ENCODE results near the gene KRTAP4-9. TPM values are rescaled to one million over a fixed set of nuclear protein-coding genes. Genes with fewer than 3 reads are reported as not detected.
"Not testable (repeated sequence)": the region's sequence is repeated elsewhere in the genome, so short reads cannot be mapped to it uniquely, and the experiment has no call there.

KRTAP4-9 gene
- polyA plus RNA-seq, 1 donor from 2014 or later: not detected

- Histone ChIP-seq H3K27ac (ENCODE audit: low read length) (no peak overlapping the region), H4K20me1 (ENCODE audit: insufficient read depth) (no peaks in the 10 kb centered on the region), H3K36me3 (ENCODE audit: insufficient read depth, low read length) (no peaks in the 10 kb centered on the region), H3F3A (ENCODE audit: insufficient read depth, low read length, poor library complexity, severe bottlenecking) (no peaks in the 10 kb centered on the region), H2AFZ (ENCODE audit: low read depth, low read length) (no peak overlapping the region), H3K4me2 (ENCODE audit: low read length) (no peak overlapping the region), H3K9ac (ENCODE audit: low read length) (no peak overlapping the region), H3K27me3 (ENCODE audit: insufficient read depth, low read depth, low read length) (no peaks in the 10 kb centered on the region), H3K9me3 (ENCODE audit: low read length) (no peaks in the 10 kb centered on the region), H3K9me2 (ENCODE audit: insufficient read depth, low read length) (no peaks in the 10 kb centered on the region), H3K79me2 (replicated peaks; ENCODE audit: insufficient read depth, low read length) (no peaks in the 10 kb centered on the region), H3K4me3 (ENCODE audit: low read length) (no peak overlapping the region)
- TF ChIP-seq EP300 (conservative IDR thresholded peaks at IDR 0.05; ENCODE audit: poor library complexity, severe bottlenecking) (no peak), RAD21 (conservative IDR thresholded peaks at IDR 0.05) (no peak), MXI1 (conservative IDR thresholded peaks at IDR 0.05; ENCODE audit: poor library complexity, severe bottlenecking) (no peak), SMC3 (conservative IDR thresholded peaks at IDR 0.05; ENCODE audit: poor library complexity) (no peak), POLR2AphosphoS5 (IDR thresholded peaks at IDR 0.05) (no peak), CTCF (IDR thresholded peaks at IDR 0.05; ENCODE audit: poor library complexity, severe bottlenecking) (no peak), EZH2 (IDR thresholded peaks at IDR 0.05; ENCODE audit: borderline replicate concordance, insufficient read depth, low read length, poor library complexity, severe bottlenecking) (no peak), TAF1 (IDR thresholded peaks at IDR 0.05; ENCODE audit: low read depth) (no peak)
- TF ChIP-seq, protein P1, sequence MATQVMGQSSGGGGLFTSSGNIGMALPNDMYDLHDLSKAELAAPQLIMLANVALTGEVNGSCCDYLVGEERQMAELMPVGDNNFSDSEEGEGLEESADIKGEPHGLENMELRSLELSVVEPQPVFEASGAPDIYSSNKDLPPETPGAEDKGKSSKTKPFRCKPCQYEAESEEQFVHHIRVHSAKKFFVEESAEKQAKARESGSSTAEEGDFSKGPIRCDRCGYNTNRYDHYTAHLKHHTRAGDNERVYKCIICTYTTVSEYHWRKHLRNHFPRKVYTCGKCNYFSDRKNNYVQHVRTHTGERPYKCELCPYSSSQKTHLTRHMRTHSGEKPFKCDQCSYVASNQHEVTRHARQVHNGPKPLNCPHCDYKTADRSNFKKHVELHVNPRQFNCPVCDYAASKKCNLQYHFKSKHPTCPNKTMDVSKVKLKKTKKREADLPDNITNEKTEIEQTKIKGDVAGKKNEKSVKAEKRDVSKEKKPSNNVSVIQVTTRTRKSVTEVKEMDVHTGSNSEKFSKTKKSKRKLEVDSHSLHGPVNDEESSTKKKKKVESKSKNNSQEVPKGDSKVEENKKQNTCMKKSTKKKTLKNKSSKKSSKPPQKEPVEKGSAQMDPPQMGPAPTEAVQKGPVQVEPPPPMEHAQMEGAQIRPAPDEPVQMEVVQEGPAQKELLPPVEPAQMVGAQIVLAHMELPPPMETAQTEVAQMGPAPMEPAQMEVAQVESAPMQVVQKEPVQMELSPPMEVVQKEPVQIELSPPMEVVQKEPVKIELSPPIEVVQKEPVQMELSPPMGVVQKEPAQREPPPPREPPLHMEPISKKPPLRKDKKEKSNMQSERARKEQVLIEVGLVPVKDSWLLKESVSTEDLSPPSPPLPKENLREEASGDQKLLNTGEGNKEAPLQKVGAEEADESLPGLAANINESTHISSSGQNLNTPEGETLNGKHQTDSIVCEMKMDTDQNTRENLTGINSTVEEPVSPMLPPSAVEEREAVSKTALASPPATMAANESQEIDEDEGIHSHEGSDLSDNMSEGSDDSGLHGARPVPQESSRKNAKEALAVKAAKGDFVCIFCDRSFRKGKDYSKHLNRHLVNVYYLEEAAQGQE (IDR thresholded peaks at IDR 0.05; ENCODE audit: borderline replicate concordance): no peak
These were observed 42.5 kb downstream of the KRTAP4-9 start for GRCh38 chr17:41147531-41148204.

DNA sequence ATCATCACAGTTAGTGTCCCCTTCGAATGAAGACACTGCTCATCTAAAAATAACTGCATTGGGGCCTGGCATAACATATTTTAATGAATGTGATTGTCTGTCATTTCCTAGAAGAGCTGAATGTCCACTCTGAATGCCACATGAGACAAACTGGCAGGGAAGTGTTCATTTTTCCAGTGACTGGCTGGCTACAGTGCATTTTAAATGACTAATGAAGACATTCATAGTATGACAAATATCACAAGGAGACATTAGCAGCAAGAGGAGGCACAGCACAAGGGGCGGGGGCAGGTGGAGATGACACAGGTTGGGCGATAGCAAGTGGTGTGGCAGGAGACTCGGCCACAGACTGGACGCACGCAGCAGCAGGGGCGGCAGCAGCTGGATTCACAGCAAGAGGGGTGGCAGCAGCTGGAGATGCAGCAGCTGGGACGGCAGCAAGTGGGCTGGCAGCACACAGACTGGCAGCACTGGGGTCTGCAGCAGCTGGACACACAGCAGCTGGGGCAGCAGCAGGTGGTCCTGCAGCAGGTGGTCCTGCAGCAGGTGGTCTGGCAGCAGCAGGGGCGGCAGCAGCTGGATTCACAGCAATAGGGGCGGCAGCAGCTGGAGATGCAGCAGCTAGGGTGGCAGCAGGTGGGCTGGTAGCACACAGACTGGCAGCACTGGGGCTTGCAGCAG, 43.9 kb downstream of the KRTAP4-9 start:
- H3K27me3 ChIP-seq (ENCODE audit: insufficient read depth, low read depth, low read length); H4K20me1 ChIP-seq (ENCODE audit: insufficient read depth); H3K36me3 ChIP-seq (ENCODE audit: insufficient read depth, low read length); H3K9me3 ChIP-seq (ENCODE audit: low read length); H3K4me3 ChIP-seq (ENCODE audit: low read length); H3K9ac ChIP-seq (ENCODE audit: low read length); H3K27ac ChIP-seq (ENCODE audit: low read length); H3F3A ChIP-seq (ENCODE audit: insufficient read depth, low read length, poor library complexity, severe bottlenecking); H2AFZ ChIP-seq (ENCODE audit: low read depth, low read length); H3K9me2 ChIP-seq (ENCODE audit: insufficient read depth, low read length); H3K4me2 ChIP-seq (ENCODE audit: low read length); H3K79me2 ChIP-seq (replicated peaks; ENCODE audit: insufficient read depth, low read length): not testable (repeated sequence)

Data from neural cell (in vitro differentiated cells).